NCI-H2081 (cell line): ENCODE data around the gene EDEM1.
"Not testable (repeated sequence)": the region's sequence is repeated elsewhere in the genome, so short reads cannot be mapped to it uniquely, and the experiment has no call there.

Experiments
- DNase-seq, 2 experiments: peaks; one replicate each; lab custom pipeline; 2025; lab: John Stamatoyannopoulos, UW

EDEM1 gene

GRCh38 chr3:5179036-5179435, 8.5 kb upstream of the EDEM1 start:
- DNase-seq: not testable (repeated sequence)

DNA sequence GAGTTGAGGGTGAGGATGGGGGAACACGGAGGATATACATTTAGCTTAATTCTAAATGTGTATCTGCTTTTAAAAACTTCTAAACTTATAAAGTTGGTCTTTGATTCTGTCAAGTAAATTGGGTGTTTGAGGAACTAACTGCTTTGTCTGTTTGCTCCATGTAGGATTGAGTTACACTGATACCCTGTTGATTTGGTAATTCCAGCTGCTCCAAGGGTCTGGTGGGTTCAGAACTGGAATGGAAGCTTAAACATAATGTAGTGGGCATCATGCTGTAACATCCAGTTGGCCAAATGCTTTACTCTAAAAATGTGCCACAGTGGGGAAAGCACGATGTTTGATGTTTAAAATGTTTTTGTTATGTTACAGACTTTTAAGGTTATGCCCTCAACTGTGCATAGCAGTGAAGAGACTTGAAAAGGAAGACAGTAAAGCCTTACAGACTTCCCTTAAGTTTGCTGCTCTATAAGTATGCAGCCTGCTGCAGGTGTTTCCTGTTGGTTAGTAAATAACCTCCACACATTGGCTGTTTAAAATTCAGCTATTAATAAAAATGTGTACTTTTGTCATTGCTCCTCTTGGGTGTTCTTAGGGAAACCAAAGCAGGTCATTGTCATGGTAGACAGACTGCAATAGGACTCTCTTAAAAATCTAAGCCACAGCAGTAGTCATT, 5.9 kb upstream of the EDEM1 start:
- DNase-seq: no peak

DNA sequence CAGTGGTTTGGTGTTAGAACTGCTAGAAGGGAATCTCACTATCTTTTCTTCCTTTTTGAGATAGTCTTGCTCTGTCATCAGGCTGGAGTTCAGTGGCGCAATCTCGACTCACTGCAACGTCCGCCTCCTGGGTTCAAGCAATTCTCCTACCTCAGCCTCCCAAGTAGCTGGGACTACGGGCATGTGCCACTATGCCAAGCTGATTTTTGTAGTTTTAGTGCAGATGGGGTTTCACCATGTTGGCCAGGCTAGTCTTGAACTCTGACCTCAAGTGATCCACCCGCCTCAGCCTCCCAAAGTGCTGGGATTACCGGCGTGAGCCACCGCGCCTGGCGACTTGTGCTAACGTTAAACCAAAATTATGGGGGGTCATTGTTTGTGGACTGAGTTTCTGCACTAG, 3.8 kb upstream of the EDEM1 start:
- DNase-seq: not testable (repeated sequence)

- no peak for DNase-seq
Measured at GRCh38 chr3:5184499-5184898, 3.0 kb upstream of the EDEM1 start.

GRCh38 chr3:5185093-5185673, 2.3 kb upstream of the EDEM1 start:
- DNase-seq: no peak

- no peak for DNase-seq
Measured at GRCh38 chr3:5186089-5186857, 1.2 kb upstream of the EDEM1 start.

- DNase-seq: no peak
Measured at GRCh38 chr3:5186858-5187155, 700 bp upstream of the EDEM1 start.

DNA sequence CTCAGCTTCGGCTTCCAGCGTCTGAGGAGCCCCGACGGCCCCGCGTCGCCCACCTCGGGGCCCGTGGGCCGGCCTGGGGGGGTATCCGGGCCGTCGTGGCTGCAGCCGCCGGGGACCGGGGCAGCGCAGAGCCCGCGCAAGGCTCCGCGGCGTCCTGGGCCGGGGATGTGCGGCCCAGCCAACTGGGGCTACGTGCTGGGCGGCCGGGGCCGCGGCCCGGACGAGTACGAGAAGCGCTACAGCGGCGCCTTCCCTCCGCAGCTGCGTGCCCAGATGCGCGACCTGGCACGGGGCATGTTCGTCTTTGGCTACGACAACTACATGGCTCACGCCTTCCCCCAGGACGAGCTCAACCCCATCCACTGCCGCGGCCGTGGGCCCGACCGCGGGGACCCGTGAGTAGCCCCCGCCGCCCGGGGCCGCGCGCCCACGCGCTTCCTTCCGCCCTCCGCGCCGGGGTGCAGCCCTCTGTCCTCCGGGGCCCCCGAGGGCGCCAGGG, 462 bp downstream of the EDEM1 start:
- DNase-seq: peak; percentile 20 to 21

DNA sequence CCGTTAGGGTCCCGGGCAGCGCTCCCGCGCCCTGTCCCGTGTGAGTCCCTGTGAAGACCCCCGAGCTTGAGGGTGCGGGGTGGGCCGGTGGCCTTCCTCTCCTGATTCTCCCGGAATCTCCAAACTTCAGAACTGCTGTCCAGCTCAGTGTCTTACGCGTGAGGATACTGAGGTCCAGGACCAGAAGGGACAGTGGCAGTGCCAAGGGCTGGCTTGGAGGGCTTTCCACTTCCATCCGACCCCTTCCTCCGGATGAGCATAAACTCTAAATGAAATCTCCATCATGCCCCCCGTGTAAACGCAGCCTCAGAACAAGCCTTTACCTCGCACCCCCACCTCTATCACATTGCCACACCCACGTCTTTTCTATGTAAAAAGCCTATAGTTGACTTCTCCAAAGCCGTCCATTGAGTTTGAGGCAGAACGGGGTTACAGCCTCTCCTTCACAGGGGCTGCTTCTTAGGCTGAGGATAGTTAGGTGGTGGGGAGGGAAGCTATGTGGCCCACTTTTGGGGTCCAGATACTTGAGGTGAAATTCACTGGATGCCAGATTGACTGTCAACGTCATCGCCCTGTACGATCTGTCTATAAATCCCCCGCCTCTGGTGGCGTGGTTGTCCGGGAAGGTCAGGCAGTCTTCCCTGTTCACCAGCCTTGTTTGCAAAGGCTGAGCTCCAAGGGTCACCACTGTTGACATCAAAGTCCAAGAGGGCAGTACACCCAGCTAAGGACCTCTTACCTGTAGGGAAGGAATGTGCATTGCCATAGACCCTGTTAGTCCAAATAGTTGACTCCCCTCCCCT, 1.1 kb downstream of the EDEM1 start:
- no peak for DNase-seq

DNA sequence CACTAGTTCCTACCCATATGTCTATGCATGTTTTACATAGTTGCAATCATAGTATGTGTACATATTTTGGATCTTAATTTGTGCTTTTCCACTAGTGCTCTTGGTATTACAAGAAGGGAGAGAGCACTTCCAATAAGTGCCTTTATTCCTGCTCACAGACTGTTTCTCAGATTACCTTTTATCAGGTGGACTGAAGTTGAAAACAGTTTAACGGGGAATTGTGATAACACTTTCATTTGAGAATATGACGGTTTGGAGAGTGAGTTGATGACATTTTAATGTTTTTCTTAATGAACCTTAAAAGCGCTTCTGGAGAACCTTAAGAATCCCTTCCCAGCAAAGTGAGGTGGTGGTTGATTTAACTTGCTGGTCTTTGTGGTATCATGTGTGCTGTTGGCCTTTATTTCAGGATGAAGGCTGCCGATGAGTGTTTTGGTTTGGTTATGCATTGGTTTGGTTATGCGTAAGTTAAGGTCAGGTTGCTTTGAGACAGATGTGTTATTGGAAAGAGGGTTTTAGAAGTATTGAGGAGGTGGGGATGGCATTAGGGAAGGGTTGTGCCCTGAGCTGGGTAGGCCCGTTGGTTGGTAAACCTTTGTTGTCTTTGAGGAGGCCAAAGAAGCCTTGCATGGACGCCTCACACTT, 2.8 kb downstream of the EDEM1 start:
- DNase-seq: no peak

DNA sequence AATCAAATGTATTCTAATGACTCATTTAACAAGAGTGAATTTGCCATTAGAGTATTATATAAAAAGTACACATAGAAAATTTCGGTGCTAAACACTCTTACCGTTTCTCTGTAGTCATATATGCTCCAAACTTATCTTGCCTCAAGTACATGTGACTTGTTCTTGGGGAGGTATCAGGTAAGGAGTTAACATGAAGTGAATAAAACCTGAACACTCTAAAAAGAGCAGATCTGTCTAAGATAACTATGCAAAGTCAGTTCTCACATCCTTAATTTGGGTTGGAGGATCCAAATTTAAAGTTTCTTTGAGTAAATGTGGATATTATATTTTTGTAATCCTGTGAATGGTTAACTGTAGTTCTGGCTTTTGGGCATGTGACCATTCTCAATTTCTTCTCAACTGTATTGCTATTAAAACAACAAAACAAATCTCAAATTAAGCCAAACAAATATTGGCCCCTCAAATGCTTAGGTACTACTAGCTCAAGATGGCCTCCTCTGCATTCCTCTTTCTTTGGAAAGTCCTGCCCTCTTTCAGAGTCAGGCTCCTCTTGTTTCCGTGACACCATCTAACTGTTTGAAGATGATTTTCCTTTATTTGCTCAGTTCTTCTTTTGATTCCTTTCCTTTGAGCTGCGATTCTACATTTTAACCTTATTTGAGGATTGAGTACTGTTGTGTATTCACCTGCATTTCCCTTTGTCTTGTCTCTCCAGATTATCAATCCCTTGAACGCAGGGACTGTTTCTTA, 4.2 kb downstream of the EDEM1 start:
- DNase-seq: no peak

DNA sequence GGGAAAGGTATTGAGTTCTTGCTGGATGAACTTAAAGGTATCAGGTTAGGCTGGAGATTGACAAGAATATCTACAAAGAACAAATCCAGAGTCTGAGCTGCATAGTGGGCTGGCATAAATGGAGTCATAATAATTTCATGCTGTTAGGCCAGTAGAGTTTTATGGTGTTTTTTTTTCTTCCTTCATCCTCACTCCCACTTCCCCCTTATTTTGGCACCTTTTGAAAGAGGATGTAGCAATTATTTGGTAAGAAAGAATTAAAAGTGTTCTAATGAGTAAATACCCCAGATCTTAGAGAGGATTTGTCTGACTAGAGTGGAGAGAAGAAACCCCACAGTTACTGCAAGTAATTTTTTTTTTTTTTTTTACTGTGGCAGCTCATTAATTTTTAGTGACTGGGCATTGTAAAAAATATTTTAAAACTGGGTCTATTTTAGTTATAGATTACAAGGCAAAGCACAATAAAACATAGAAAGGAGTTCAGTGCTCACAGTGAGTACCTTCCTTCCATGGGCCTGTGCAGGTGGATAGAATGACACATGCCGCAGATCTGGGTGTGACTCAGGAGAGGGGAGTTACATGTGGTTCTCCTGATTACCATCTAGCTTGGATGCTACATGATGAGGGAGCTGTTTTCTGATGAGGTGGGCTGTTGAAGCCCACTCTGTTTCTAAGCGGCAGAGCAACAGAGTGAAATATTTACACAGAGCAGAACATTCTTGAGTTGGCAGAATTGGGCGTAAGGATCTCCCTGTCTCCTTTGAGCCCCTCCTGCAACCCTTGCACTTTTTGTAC, 5.3 kb downstream of the EDEM1 start:
- no peak for DNase-seq

- no peak for DNase-seq
Measured at GRCh38 chr3:5194341-5194740, 6.8 kb downstream of the EDEM1 start.

DNA sequence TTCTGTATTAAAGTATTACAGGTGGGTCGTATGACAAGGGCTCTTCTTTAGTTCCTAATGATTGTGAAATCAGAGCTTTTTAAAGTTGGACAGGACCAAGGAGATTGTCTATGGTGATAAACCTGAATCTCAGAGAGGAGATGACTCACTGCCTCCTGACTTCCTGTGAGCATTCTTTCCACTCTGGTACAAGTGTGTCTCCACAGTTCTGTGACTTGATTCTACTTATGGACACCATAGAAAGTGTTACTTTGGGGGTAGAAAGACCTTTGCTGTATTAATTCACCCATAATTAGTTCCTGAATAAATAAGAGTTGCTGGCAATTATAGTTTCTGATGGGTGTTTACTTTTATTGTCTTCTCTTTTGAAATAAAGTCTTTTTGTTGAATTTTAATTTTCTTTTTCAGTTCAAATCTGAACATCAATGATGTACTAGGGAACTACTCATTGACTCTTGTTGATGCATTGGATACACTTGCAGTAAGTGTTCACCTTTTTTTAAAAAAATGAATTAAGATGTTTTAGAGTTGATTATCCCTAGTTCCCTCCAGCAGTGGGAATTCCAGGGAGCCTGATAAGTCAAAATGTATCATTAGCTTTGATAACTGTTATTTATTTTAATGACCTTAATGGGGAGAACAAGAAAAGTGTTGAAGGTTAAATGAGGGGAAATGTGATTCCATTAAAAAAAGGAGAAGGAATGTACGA, 7.4 kb downstream of the EDEM1 start:
- DNase-seq: no peak

- DNase-seq: no peak
Measured at GRCh38 chr3:5195605-5196004, 8.1 kb downstream of the EDEM1 start.

DNA sequence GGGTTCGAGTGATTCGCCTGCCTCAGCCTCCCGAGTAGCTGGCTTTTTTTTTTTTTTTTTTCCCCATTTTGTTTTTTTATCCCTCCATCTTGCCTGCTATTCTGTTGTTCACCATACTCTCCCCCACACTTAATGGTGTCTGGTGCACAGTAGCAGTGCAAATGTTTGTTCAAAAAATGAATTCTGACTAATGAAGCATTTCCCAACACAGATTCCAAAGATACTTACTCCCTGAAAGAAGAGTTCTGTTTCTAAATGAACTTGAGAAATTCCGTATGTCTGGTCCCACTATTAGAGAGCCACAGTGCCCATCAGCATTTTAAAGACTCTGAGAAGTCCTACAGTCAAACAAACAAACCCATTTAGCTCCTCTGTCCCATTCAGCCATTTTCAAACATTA, 9.5 kb downstream of the EDEM1 start:
- no peak for DNase-seq

DNA sequence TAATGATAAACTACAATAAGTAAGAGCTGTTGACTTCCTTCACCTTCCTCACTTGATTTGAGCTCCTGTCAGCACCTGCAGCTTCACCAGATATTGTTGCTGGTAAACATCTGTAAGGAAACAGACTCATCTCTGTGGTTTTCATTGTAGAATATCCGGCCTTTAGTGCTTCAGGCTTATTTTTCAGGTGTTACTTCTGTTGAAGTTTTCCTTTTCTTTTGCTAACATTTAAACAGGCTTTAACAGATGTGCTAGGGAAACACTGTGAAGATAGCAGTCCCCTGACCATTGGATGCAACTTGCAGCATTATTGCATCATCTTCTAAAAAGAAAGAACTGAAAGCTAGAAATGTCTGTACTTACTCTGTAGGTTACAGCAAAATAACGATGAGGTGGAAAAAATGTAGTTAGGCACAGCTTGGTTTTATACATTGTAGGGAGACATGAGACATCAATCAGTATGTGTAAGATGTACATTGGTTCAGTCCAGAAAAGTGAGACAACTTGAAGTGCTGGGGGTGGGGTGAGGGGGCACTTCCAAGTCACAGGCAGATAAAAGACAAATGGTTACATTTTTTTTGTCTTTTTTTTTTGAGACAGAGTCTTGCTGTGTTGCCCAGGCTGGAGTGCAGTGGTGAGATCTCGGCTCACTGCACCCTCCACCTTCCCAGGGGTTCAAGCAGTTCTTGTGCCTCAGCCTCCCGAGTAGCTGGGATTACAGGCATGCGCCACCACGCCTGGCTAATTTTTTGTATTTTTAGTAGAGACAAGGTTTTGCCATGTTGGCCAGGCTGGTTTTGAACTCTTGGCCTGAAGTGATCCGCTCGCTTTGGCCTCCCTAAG, 10.2 kb downstream of the EDEM1 start:
- no peak for DNase-seq

GRCh38 chr3:5198313-5198677, 10.8 kb downstream of the EDEM1 start:
- no peak for DNase-seq
